Hepatocyte (in vitro differentiated cells): ENCODE results near the gene CCDC66. TPM values are rescaled to one million over a fixed set of nuclear protein-coding genes. Genes with fewer than 3 reads are reported as not detected.

Experiments used
- DNase-seq: peaks from one replicate; pipeline ENCODE4 v3.0.0-alpha.2; 2016; ENCODE audit warnings: low spot score
- H2AFZ ChIP-seq: fragments of 200-600 bp; sonication (generic); 2 replicates; pipeline ENCODE4 v1.6.0; 2016; ENCODE audit warnings: antibody characterized with exemption, mild to moderate bottlenecking
- H3K27ac ChIP-seq: fragments of 200-600 bp; sonication (generic); 2 replicates; pipeline ENCODE4 v1.5.1; 2016; ENCODE audit warnings: mild to moderate bottlenecking
- H3K27me3 ChIP-seq: fragments of 200-600 bp; sonication (generic); 2 replicates; pipeline ENCODE4 v1.6.1; 2016
- H3K36me3 ChIP-seq: fragments of 200-600 bp; sonication (generic); replicated peaks from 2 replicates; pipeline ENCODE4 v1.5.1; 2016; ENCODE audit warnings: low read depth; ENCODE audit not compliant: insufficient read depth
- H3K4me1 ChIP-seq: fragments of 200-600 bp; sonication (generic); 2 replicates; pipeline ENCODE4 v1.5.1; 2016; ENCODE audit warnings: mild to moderate bottlenecking, moderate library complexity; ENCODE audit not compliant: insufficient read depth
- H3K4me2 ChIP-seq: fragments of 200-600 bp; sonication (generic); 2 replicates; pipeline ENCODE4 v1.6.0; 2016
- H3K4me3 ChIP-seq: fragments of 200-600 bp; sonication (generic); 2 replicates; pipeline ENCODE4 v1.5.1; 2016; ENCODE audit warnings: mild to moderate bottlenecking
- H3K79me2 ChIP-seq: fragments of 200-600 bp; sonication (generic); 2 replicates; pipeline ENCODE4 v1.6.0; 2017; ENCODE audit warnings: mild to moderate bottlenecking
- H3K9me2 ChIP-seq: fragments of 200-600 bp; sonication (generic); replicated peaks from 2 replicates; pipeline ENCODE4 v1.6.0; 2017; ENCODE audit warnings: mild to moderate bottlenecking; ENCODE audit not compliant: insufficient read depth
- H3K9me3 ChIP-seq: fragments of 200-600 bp; sonication (generic); 2 replicates; pipeline ENCODE4 v1.5.1; 2016; ENCODE audit warnings: low read depth, mild to moderate bottlenecking
- H4K20me1 ChIP-seq: fragments of 200-600 bp; sonication (generic); 2 replicates; pipeline ENCODE4 v1.6.0; 2016; ENCODE audit warnings: mild to moderate bottlenecking; ENCODE audit not compliant: insufficient read depth, poor library complexity, severe bottlenecking
- CTCF ChIP-seq: fragments of 200-600 bp; sonication (generic); IDR thresholded peaks from 2 replicates; pipeline ENCODE4 v1.5.1; 2016; ENCODE audit warnings: antibody characterized with exemption, mild to moderate bottlenecking; ENCODE audit not compliant: poor library complexity
- EZH2 ChIP-seq: fragments of 200-600 bp; sonication (generic); IDR thresholded peaks from 2 replicates; pipeline ENCODE4 v1.6.1; 2016; ENCODE audit warnings: antibody characterized with exemption, mild to moderate bottlenecking, borderline replicate concordance
- EZH2phosphoT487 ChIP-seq: fragments of 200-600 bp; sonication (generic); IDR thresholded peaks from one replicate; pipeline ENCODE4 v1.6.1; 2018; ENCODE audit warnings: antibody characterized with exemption, mild to moderate bottlenecking, low read depth, moderate library complexity; ENCODE audit not compliant: unreplicated experiment, severe bottlenecking
- WGBS: methylation state at CpG from one replicate; pipeline ENCODE4 v1.1.6; 2016; ENCODE audit warnings: low lambda C conversion rate; ENCODE audit errors: missing lambda C conversion rate; 5-methylcytosine and 5-hydroxymethylcytosine counted together
- polyA plus RNA-seq: library from polyadenylated mRNA; unstranded; fragments of >200 nt; fragmentation: Nextera tagmentation; extraction: Ambion mirVana; gene quantifications from 2 replicates; pipeline ENCODE4 v1.2.1, GENCODE V29; 2016
- total RNA-seq: library from RNA; depleted of rRNA; stranded (reverse); fragments of >200 nt; gene quantifications from 2 replicates; pipeline ENCODE4 v1.2.3, GENCODE V29; 2014

The CCDC66 gene
- total and polyA plus RNA-seq, 2 experiments from 2014 or later = 12.8 to 25.7 TPM

- Histone ChIP-seq H3K27me3 (no peaks in the 10 kb centered on the region), H4K20me1 (no peaks in the 10 kb centered on the region), H3K4me3 (no peak overlapping the region), H2AFZ (no peak overlapping the region), H3K9me2 (no peaks in the 10 kb centered on the region), H3K36me3 (no peaks in the 10 kb centered on the region), H3K79me2 (no peaks in the 10 kb centered on the region), H3K4me2 (peak overlapping the region; percentile 39), H3K4me1 (peaks cover 6% of the 10 kb centered on the region), H3K27ac (peak overlapping the region; percentile 35), H3K9me3 (no peaks in the 10 kb centered on the region)
- no peak for TF ChIP-seq EZH2
- no peak for TF ChIP-seq EZH2phosphoT487
- TF ChIP-seq CTCF = no peak
- peak; percentile 21 for DNase-seq
- 74% methylated on average over 2 of the region's 2 CpGs for WGBS
These were observed 72.1 kb downstream of the CCDC66 start for GRCh38 chr3:56629047-56629446.

- Histone ChIP-seq H3K9me3 (no peaks in the 10 kb centered on the region), H3K9me2 (no peaks in the 10 kb centered on the region), H2AFZ (no peak overlapping the region), H3K27me3 (no peaks in the 10 kb centered on the region), H3K4me2 (peak overlapping the region; percentile 39), H4K20me1 (no peaks in the 10 kb centered on the region), H3K27ac (peak overlapping the region; percentile 35), H3K79me2 (no peaks in the 10 kb centered on the region), H3K4me3 (no peak overlapping the region), H3K4me1 (peaks cover 6% of the 10 kb centered on the region), H3K36me3 (no peaks in the 10 kb centered on the region)
- no peak for DNase-seq
- no peak for TF ChIP-seq CTCF
- no peak for TF ChIP-seq EZH2
- no peak for TF ChIP-seq EZH2phosphoT487
These were observed 72.5 kb downstream of the CCDC66 start for GRCh38 chr3:56629451-56629850.

GRCh38 chr3:56630966-56631365 is 74.0 kb downstream of the CCDC66 start:
- TF ChIP-seq EZH2 (no peak), CTCF (no peak), EZH2phosphoT487 (no peak)
- Histone ChIP-seq H3K79me2 (no peaks in the 10 kb centered on the region), H2AFZ (no peak overlapping the region), H3K4me1 (peaks cover 6% of the 10 kb centered on the region), H3K9me3 (no peaks in the 10 kb centered on the region), H3K27ac (no peak overlapping the region), H3K27me3 (no peaks in the 10 kb centered on the region), H4K20me1 (no peaks in the 10 kb centered on the region), H3K36me3 (no peaks in the 10 kb centered on the region), H3K9me2 (no peaks in the 10 kb centered on the region), H3K4me3 (no peak overlapping the region), H3K4me2 (no peak overlapping the region)
- DNase-seq = no peak
- 90% methylated on average over 1 of the region's 1 CpG for WGBS

- Histone ChIP-seq H3K27me3 (no peaks in the 10 kb centered on the region), H2AFZ (no peak overlapping the region), H3K36me3 (no peaks in the 10 kb centered on the region), H3K79me2 (no peaks in the 10 kb centered on the region), H3K4me3 (no peak overlapping the region), H3K9me3 (no peaks in the 10 kb centered on the region), H3K4me2 (no peak overlapping the region), H4K20me1 (no peaks in the 10 kb centered on the region), H3K4me1 (peaks cover 6% of the 10 kb centered on the region), H3K9me2 (no peaks in the 10 kb centered on the region), H3K27ac (no peak overlapping the region)
- no peak for DNase-seq
- no peak for TF ChIP-seq CTCF
- no peak for TF ChIP-seq EZH2phosphoT487
- no peak for TF ChIP-seq EZH2
- 89% methylated on average over 4 of the region's 4 CpGs for whole genome bisulfite sequencing
These were observed 76.2 kb downstream of the CCDC66 start for GRCh38 chr3:56633181-56633580.
